Liver (tissue), 9 donors: ENCODE results near the gene CATSPER1. TPM values are rescaled to one million over a fixed set of nuclear protein-coding genes. Genes with fewer than 3 reads are reported as not detected.

Experiments
- DNase-seq: peaks from one replicate; pipeline ENCODE4 v3.0.0-alpha.2; 2017; ENCODE audit warnings: low spot score
- H3K27ac ChIP-seq, 2 donors: one replicate each; pipeline ENCODE4 v1.7.0; 2013; ENCODE audit warnings: inconsistent platforms in 2 of 2, low read length in 2 of 2, control low read depth in 1 of 2, low read depth in 1 of 2, mild to moderate bottlenecking in 1 of 2
- H3K27me3 ChIP-seq, 4 donors: one replicate each; pipeline versions ENCODE4 v1.6.1 to v1.7.0; 2013; ENCODE audit warnings: low read length in 3 of 4, inconsistent platforms in 1 of 4, mild to moderate bottlenecking in 1 of 4, moderate library complexity in 1 of 4; ENCODE audit not compliant: control insufficient read depth in 4 of 4, insufficient read depth in 4 of 4
- H3K36me3 ChIP-seq, 4 donors: one replicate each; pipeline versions ENCODE4 v1.6.1 to v1.7.0; 2013; ENCODE audit warnings: low read length in 3 of 4, mild to moderate bottlenecking in 3 of 4, low read depth in 1 of 4, moderate library complexity in 1 of 4; ENCODE audit not compliant: control insufficient read depth in 4 of 4, insufficient read depth in 3 of 4
- H3K4me1 ChIP-seq, 4 donors: one replicate each; pipeline versions ENCODE4 v1.6.1 to v1.7.0; 2013; ENCODE audit warnings: low read length in 3 of 4, mild to moderate bottlenecking in 3 of 4, moderate library complexity in 1 of 4; ENCODE audit not compliant: control insufficient read depth in 4 of 4, insufficient read depth in 4 of 4
- H3K4me3 ChIP-seq, 3 donors: one replicate each; pipeline versions ENCODE4 v1.6.1 to v1.7.0; 2013; ENCODE audit warnings: low read length in 3 of 3, control low read depth in 1 of 3, low read depth in 1 of 3, mild to moderate bottlenecking in 1 of 3
- H3K9ac ChIP-seq, 2 donors: one replicate each; pipeline ENCODE4 v1.7.0; 2013; ENCODE audit warnings: low read length in 2 of 2, mild to moderate bottlenecking in 2 of 2, moderate library complexity in 2 of 2, control low read depth in 1 of 2, low read depth in 1 of 2
- H3K9me3 ChIP-seq, 4 donors: one replicate each; pipeline versions ENCODE4 v1.6.1 to v1.7.0; 2013; ENCODE audit warnings: low read length in 3 of 4; ENCODE audit not compliant: control insufficient read depth in 4 of 4
- ATF3 ChIP-seq: IDR thresholded peaks from 2 replicates; pipeline ENCODE4 v1.6.1; 2016; ENCODE audit warnings: antibody characterized with exemption
- CTCF ChIP-seq: fragments of 150-350 bp; IDR thresholded peaks from 2 replicates; pipeline ENCODE4 v1.5.1; 2017; ENCODE audit warnings: improper control_type of control experiment, low read depth, low read length; ENCODE audit not compliant: missing input control
- EGR1 ChIP-seq, 2 donors: IDR thresholded peaks; 2 replicates each; pipeline ENCODE4 v1.6.1; 2016 to 2018; ENCODE audit warnings: antibody characterized with exemption in 2 of 2, low read depth in 2 of 2
- FOXA1 ChIP-seq: IDR thresholded peaks from 2 replicates; pipeline ENCODE4 v1.6.1; 2016; ENCODE audit warnings: antibody characterized with exemption
- FOXA2 ChIP-seq: IDR thresholded peaks from 2 replicates; pipeline ENCODE4 v1.6.1; 2016; ENCODE audit warnings: antibody characterized with exemption
- GABPA ChIP-seq, 2 donors: IDR thresholded peaks in 1 of 2; conservative IDR thresholded peaks in 1 of 2; 2 replicates each; pipeline ENCODE4 v1.6.1; 2016; ENCODE audit warnings: antibody characterized with exemption in 2 of 2, mild to moderate bottlenecking in 1 of 2, moderate library complexity in 1 of 2
- HNF4A ChIP-seq, 2 donors: conservative IDR thresholded peaks; 2 replicates each; pipeline ENCODE4 v1.6.1; 2016; ENCODE audit warnings: antibody characterized with exemption in 2 of 2, mild to moderate bottlenecking in 2 of 2
- HNF4G ChIP-seq: IDR thresholded peaks from 2 replicates; pipeline ENCODE4 v1.6.1; 2016; ENCODE audit warnings: antibody characterized with exemption
- JUND ChIP-seq, 2 donors: IDR thresholded peaks; 2 replicates each; pipeline ENCODE4 v1.6.1; 2016; ENCODE audit warnings: antibody characterized with exemption in 2 of 2
- MAX ChIP-seq: IDR thresholded peaks from 2 replicates; pipeline ENCODE4 v1.6.1; 2016; ENCODE audit warnings: antibody characterized with exemption
- NR2F2 ChIP-seq: IDR thresholded peaks from 2 replicates; pipeline ENCODE4 v1.6.1; 2016; ENCODE audit warnings: antibody characterized with exemption
- RAD21 ChIP-seq, 2 donors: IDR thresholded peaks; 2 replicates each; pipeline ENCODE4 v1.6.1; 2016; ENCODE audit warnings: antibody characterized with exemption in 2 of 2, mild to moderate bottlenecking in 2 of 2
- REST ChIP-seq: IDR thresholded peaks from 2 replicates; pipeline ENCODE4 v1.6.1; 2016; ENCODE audit warnings: antibody characterized with exemption, mild to moderate bottlenecking
- RXRA ChIP-seq, 2 donors: IDR thresholded peaks; 2 replicates each; pipeline ENCODE4 v1.6.1; 2017 to 2018; ENCODE audit warnings: antibody characterized with exemption in 2 of 2, mild to moderate bottlenecking in 1 of 2
- SP1 ChIP-seq: IDR thresholded peaks from 2 replicates; pipeline ENCODE4 v1.6.1; 2018; ENCODE audit warnings: antibody characterized with exemption, mild to moderate bottlenecking
- TAF1 ChIP-seq: conservative IDR thresholded peaks from 2 replicates; pipeline ENCODE4 v1.6.1; 2016; ENCODE audit warnings: antibody characterized with exemption, mild to moderate bottlenecking
- YY1 ChIP-seq: IDR thresholded peaks from 2 replicates; pipeline ENCODE4 v1.6.1; 2016; ENCODE audit warnings: antibody characterized with exemption, mild to moderate bottlenecking
- ZBTB33 ChIP-seq: IDR thresholded peaks from 2 replicates; pipeline ENCODE4 v1.6.1; 2016; ENCODE audit warnings: antibody characterized with exemption
- WGBS: extraction: QIAGEN DNeasy Blood & Tissue Kit; methylation state at CpG from one replicate; pipeline ENCODE4 v1.1.7; 2013; 5-methylcytosine and 5-hydroxymethylcytosine counted together
- polyA plus RNA-seq, 2 donors: library from polyadenylated mRNA; stranded (reverse) in 1 of 2; unstranded in 1 of 2; fragments of 200-250 nt in 1 of 2; fragments of >200 nt in 1 of 2; fragmentation: Nextera tagmentation in 1 of 2; extraction: Ambion mirVana in 1 of 2; gene quantifications; one replicate each; pipeline versions ENCODE4 v1.2.1 to v1.2.3, GENCODE V29; 2013 to 2015
- total RNA-seq, 2 donors: library from RNA; depleted of rRNA; stranded (reverse); fragments of >200 nt; gene quantifications; one replicate each; pipeline ENCODE4 v1.2.3, GENCODE V29; 2014
- donor health status: healthy.
- donor health status: healthy.
- donor health status: healthy.
- donor health status: healthy.
- donor health status: healthy.

CATSPER1 gene
- total and polyA plus RNA-seq, 4 donors: 0.17 TPM; not detected in 3

- no peak for TF ChIP-seq ATF3
- TF ChIP-seq TAF1: no peak
- TF ChIP-seq HNF4G: no peak
- no peak for TF ChIP-seq GABPA (IDR thresholded peaks at IDR 0.05 in 1 of 2, conservative IDR thresholded peaks at IDR 0.05 in 1 of 2)
- no peak for TF ChIP-seq SP1
Observed at GRCh38 chr11:66003291-66003690, 23.0 kb downstream of the CATSPER1 start (continued).

GRCh38 chr11:66002648-66003225, 23.5 kb downstream of the CATSPER1 start:
- Histone ChIP-seq H3K4me1 (peaks cover 4 to 30% (median 21%) of the 10 kb centered on the region in 4 donors), H3K27me3 (no peaks in the 10 kb centered on the region), H3K9me3 (no peaks in the 10 kb centered on the region), H3K4me3 (peak overlapping the region; percentile 77 to 97 (median 92)), H3K36me3 (peaks cover 2 to 34% (median 26%) of the 10 kb centered on the region in 4 donors), H3K27ac (peak overlapping the region; percentile 88 to 97), H3K9ac (peak overlapping the region; percentile 3 to 30)
- under 1% methylated on average over 40 of the region's 40 CpGs for WGBS
- no peak for DNase-seq
- TF ChIP-seq HNF4G: no peak
- no peak for TF ChIP-seq GABPA (IDR thresholded peaks at IDR 0.05 in 1 of 2, conservative IDR thresholded peaks at IDR 0.05 in 1 of 2)
- no peak for TF ChIP-seq RAD21 (IDR thresholded peaks at IDR 0.05)
- peak in 1 of 2 donors; percentile 13 for TF ChIP-seq RXRA (IDR thresholded peaks at IDR 0.05)
- no peak for TF ChIP-seq FOXA2
- peak; percentile 28 to 37 for TF ChIP-seq HNF4A (conservative IDR thresholded peaks at IDR 0.05)

GRCh38 chr11:66001942-66002647, 24.2 kb downstream of the CATSPER1 start, which contains the start of the genes BANF1 and EIF1AD:
Gene BANF1, plus strand, starts transcription at chr11:66002503. Its CDS starts 748 bp downstream, at chr11:66003251.
Gene EIF1AD, minus strand, starts transcription at chr11:66002157. Its CDS starts 1,768 bp downstream, at chr11:66000389.
- TF ChIP-seq TAF1 (no peak), ATF3 (peak; percentile 58), ZBTB33 (peak; percentile 98), REST (peak; percentile 82), MAX (peak; percentile 94), RAD21 (IDR thresholded peaks at IDR 0.05) (peak in 1 of 2 donors; percentile 45), HNF4G (peak; percentile 9), GABPA (IDR thresholded peaks at IDR 0.05 in 1 of 2, conservative IDR thresholded peaks at IDR 0.05 in 1 of 2) (peak; percentile 98 to 99), FOXA2 (no peak), NR2F2 (peak; percentile 88), CTCF (no peak), EGR1 (IDR thresholded peaks at IDR 0.05; ENCODE audit: low read depth in 2 of 2) (peak; percentile 50 to 72), JUND (IDR thresholded peaks at IDR 0.05) (peak in 1 of 2 donors; percentile 56), SP1 (peak; percentile 83), FOXA1 (no peak), YY1 (peak; percentile 93), RXRA (IDR thresholded peaks at IDR 0.05) (peak; percentile 56 to 76), HNF4A (conservative IDR thresholded peaks at IDR 0.05) (peak; percentile 51 to 68)
- Histone ChIP-seq H3K4me1 (peaks cover 4 to 30% (median 21%) of the 10 kb centered on the region in 4 donors), H3K36me3 (peaks cover 2 to 41% (median 32%) of the 10 kb centered on the region in 4 donors), H3K4me3 (peak within 1 kb of the TSS; percentile 77 to 97 (median 92)), H3K9ac (peak within 1 kb of the TSS; percentile 51 to 75), H3K27ac (peak within 1 kb of the TSS; percentile 88 to 97), H3K9me3 (no peaks in the 10 kb centered on the region), H3K27me3 (no peaks in the 10 kb centered on the region)
- peak; percentile 94 for DNase-seq
- WGBS: under 1% methylated on average over 55 of the region's 55 CpGs
